DMS 273 (cell line): ENCODE measurements around the gene NUDT2.

ENCODE experiments used
- DNase-seq: peaks from one replicate; lab custom pipeline; 2025; ENCODE audit not compliant: unreplicated experiment; lab: John Stamatoyannopoulos, UW

Gene NUDT2

DNA sequence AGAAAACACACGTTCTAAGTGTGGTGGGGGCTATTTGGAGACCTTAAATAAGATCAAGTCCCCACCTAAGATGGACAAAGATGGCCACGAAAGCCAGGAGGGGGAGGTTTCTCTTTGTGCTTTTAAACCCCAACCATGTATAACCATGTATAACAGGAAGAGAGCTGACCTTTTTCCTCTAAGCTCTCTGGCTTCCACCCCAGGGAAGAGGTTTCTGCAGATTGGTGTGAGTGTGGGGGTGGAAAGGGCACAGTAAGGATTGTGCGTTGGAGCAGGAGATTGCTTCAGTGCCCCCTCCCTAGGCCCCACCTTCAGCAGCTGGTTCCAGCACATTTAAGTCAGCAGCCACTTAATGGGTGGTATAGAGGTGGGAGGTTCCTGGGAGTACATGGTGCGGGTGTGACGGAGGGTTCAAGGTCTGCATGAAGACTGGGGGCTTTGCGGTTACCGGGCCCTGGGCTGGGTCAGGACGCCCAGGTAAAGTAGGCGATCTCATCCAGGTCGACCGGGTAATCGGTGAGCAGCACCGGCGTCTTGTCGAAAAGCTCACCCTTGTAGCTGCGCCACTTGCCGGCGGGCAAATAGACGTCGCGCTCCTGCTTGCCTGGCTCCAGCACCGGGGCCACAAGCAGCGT is 41.1 kb downstream of the NUDT2 start:
- DNase-seq, result no peak

DNA sequence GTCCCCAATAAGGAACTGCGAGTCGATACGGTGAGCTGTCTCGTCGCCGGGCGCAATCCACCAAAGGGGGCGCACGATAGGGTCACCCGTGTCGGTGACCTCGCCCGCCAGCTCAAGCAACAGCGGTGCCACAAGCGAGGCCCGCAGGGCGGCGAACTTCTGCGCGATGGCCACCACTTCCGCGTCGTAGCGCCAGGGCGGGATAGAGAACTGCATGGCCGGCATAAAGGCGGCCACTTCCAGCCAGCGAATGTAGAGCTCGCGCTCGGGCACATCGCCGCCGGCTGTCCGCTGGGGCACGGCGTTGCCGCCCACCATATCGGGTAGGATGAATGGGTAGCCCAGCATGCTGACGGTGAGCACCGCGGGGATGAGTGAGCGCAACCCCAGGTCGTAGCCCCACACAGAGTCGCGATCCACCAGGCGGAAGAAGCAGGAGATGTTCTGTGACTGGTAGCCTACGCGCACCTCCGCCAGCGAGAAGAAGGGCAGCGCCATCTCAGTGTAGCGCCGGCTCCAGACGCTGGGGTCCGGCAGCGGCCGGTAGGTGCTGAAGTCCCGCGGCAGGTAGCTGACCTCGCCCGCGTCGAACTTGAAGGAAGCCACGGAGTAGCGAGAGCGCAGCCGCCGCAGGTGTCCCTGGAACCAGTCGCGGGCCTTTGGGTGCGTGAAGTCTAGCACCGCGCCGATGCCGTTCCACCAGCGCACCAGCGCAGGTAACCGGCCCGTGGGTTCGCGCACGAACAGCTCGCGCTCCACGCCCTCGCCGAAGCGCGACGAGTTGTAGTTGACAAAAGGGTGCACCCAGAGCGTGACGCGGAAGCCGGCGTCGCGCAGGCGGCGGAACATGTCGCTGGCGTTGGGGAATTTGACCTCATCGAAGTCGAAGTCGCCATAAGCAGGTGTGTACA is 41.9 kb downstream of the NUDT2 start:
- no peak for DNase-seq

DNA sequence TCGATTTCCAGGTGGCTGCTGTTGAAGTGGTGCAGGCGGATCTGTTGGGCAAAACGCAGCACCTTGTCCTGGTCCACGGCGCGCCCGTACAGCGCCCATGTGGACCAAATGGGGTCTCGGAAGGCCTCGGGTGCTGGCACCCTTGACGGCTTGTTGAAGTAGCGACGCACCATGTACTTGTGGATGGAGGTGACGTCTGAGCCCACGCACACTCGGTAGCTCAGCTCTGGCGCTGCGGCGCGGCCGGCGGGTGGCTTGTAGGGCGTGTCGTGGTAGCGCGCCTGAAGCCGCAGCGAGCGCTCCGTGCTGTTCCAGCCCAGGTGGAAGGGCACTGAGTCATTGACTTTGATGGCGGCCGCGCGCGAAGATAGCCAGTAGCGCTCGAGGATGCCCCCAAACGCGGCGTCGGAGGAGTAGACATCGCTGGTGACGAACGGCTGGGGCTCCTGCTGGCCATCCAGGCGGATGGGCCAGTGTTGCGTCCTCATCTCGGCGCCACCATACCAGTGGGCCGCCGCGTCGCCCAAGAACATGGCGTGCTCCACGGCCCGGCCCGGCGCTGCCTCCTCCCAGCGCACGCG is 42.6 kb downstream of the NUDT2 start:
- DNase-seq, result no peak

DNA sequence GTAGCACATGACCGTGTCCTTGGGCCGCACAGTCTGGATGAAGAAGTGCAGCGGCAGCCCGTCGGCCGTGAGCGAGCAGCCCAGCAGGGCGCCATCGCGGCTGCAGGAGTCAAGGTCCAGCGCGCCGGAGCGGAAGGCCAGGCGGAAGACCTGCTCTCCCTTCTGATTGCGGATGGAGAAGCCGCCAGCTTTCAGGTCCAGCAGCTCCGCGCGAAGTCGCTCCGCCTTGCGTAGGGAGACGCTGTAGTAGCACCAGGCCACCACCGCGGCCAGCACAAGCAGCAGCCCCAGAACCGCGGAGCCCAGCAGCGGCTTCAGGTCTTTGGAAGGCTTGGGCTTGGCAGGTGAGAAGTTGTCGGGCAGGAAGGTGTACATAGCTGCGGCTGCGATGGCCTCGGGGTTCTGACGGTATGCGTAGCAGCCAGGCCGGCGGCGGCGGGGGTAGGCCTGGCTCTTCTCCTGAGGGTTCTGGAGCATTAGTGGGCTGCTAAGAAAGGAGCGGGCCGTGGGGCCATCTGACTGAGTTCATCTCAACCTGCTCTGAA is 43.2 kb downstream of the NUDT2 start:
- no peak for DNase-seq

DNA sequence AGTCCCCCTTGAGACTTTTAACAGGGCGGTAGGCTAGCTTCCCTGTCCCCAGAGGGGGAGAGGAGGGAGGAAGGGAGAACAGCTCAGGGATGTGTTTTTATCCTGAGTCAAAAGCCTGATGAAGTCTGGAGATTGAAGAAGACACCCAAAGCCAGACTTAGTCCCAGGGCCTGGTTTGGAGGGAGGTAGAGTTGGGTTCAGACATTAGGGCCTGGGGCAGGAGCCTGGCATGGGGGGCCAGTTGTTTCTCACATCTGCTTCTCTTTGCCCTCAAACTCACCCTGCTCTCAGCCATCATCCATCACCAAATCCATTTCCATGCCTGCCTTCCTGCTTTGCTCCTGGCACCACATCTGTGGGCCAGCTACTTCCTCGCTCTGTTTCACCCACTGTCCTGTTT is 44.4 kb downstream of the NUDT2 start:
- DNase-seq, result no peak

DNA sequence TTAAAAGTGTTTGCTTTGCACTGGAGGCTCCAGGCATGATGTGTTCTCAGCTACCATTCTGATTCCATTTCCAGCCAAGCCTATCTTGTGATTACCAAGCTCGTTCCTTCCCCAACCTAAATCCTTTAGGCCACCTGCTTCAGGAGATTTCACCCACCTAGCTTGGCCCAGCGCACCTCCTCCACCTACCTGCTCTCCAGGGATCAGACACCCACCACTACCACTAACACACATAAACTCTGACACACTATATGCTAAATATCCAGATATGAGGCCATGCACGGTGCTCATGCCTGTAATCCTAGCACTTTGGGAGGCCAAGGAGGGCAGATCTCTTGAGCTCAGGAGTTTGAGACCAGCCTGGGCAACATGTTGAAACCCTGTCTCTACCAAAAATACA is 45.0 kb downstream of the NUDT2 start:
- no peak for DNase-seq

DNA sequence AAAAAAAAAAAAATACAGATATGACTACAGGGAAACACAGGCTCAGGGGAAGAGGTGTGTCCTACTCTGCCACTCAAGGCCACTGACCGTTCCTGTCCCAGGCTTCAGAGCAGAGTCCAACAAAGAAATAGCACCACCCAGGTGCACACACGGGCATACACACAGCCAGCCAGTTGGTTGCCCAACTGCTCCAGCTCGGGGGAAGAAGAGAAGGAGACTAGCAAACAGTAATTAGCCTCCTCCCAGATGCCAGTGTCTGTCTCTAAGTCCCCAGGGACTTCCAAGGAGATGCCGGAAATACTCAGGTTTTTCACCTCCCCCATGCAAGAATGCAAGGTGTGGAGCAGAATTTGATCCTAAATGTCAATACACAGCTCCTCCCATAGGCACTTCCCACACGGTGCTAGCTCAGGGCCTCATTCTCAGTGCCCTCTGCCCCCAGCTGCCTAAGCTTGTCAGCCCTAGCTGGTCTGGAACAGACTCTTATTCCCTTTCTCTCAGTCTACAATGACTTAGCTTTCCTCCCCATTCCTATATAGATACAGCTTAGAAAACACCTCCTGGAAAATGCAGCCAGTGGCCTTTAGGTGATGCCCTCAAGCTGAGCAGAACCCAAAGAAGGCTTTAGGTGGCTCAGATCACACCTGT is 45.7 kb downstream of the NUDT2 start:
- peak; percentile 69 for DNase-seq

DNA sequence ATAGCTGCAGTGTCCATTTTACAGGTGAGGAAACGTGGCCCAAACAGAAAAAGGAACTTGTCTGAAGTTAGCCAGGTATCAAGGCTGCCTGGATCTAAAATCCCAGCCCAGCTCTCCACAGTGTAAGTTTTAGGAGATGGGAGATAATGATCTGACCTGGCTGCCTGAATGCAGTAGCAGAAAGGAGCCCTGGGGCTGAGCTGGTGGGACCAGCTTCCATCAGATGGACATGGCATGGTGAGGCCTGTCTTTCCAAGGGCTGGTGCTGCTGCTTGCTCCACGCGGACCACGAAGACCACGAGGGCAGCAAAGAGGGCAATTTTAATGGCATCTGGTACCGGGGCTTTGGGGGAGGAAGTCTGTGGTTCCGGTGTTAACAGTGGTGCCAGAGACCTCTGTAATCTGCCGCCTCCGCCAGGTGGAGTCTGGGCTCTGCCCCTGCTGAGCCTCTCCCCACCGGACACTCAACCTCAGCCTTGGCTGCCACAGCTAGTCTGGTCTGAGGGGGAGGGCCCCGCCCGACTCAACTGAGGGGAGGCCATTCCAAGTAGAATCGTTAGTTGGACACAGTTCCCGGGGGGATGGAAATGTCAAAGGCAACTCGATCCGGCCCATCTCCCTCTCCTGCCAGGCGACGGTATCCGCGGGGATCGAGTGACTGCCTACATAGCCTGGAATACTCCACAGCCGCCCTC is 46.7 kb downstream of the NUDT2 start:
- peak; percentile 62 for DNase-seq

DNA sequence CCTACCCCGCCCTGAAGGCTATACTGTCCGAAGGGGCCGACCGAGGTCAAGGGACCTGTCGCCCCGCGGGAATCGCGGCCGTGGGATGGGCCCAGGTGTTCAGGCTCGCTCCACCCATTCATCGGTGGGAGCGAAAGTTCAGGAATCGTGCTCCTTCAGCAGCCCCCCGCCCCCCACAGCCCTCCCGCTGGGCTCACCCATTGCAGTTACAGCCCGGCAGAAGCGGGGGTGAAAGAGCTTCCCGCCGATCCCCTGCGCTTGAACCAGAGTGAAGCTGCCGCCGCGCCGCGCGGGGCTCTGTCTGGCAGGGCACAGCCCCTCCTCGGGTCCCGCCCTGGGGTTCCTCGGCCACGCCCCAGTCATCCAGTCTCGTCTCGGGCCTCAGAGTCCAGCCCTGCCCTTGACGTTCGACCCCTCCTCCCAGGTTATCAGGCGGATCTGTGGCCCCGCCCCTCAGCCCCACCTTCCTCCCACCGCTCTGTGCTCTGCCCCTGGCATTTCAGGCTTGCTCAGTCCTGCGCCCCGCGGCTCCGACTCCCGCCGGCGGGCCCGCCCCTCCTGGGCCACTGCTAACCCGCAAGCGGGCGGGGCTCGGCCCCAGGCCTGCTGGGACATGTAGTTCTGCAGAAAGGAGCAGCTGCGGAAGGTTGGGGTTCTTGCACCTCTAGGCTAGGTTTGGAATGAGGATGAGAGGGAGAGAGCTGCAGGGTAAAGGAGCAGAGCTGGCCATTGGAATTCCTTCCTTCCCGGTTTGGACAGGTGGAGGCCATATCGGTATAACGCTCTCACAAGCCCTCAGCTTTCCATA is 47.4 kb downstream of the NUDT2 start, which contains the start of gene MYORG:
Gene MYORG, minus strand, starts transcription at position 303 of the 808 bp plus-strand sequence. CDS start 3,955 bp downstream, outside the sequence.
- DNase-seq, result peak; percentile 97

DNA sequence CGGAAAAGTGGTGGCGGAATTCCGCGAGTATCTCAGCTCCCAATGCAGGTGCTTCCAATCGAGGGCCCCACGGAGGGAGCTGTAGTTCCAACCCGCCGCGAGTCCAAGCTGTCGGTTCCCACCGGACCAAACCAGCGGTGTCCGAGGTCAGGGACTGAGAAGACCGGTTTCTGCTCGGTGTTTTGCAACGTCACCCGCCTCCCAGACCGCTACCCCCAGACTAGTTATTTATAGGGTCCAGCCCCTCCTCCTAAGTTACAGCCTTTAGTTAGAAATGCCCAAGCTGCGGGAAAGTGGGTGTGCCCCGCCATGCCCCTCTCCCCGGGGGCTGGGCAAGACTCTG is 48.0 kb downstream of the NUDT2 start:
- DNase-seq, result no peak

DNA sequence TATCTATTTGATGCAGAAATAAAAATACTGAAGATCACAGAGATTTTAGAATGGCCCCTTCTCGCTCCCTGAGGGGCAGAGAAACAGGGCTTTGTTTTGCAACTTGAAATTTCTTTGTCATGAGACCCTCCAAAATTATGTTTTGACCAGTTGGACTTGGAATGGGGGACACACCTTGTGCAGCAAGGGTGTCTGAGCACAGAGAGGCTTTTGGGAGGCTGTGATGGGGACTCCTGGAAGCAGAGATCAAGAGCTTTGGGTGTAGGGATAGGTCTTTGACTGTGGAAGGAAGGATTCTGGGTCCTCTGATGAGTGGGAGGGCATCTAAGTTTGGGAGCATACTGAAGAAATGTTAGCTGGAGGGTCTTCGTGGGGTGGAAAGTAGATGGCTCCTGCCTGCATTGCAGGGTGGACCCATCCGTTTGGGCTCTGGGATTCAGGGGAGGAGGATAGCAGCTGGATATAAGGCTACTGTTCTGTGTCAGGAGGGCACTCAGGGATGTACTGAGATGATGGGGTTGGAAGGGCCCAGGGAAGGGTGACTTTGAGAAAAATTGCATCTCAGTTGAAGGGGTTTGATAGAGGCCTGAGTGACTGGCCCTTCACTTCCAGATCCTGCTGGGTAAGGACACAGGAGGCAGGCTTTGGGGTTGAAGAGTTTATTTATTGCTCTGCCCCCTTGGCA is 49.1 kb downstream of the NUDT2 start:
- DNase-seq, result no peak

DNA sequence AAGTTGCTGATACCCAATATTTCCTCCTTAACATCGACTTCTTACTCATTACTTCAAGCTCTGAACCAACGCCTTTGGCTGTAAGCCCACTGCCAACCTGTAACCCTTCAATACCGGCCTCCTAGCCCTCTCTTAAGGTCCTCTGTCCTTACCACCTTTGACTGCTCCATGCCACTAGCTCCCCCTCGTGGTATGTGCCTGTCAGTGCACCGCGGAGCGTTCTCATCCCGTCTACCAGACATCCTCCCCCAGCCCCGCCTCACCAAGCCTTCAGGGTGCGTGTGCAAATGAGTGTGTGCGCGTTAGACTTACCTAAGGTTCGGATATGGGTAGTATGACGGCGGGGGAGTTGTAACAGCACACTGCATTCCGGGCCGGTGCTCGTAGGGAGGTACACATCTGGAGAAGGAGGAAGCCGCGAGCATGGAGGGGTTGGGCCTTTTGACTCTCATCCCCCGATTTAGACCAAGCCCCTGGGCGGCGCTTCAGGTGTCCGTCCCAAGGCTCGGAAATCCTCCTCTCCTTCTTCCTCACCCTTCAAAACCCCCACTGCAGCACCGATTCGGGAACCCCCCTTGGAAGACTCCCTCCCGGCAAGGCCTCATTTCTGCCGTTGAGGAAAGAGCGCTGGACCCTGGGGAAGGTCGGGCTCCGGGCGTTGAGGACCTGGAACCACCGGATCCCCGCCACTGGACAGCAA is 50.1 kb downstream of the NUDT2 start:
- DNase-seq, result peak; percentile 90

DNA sequence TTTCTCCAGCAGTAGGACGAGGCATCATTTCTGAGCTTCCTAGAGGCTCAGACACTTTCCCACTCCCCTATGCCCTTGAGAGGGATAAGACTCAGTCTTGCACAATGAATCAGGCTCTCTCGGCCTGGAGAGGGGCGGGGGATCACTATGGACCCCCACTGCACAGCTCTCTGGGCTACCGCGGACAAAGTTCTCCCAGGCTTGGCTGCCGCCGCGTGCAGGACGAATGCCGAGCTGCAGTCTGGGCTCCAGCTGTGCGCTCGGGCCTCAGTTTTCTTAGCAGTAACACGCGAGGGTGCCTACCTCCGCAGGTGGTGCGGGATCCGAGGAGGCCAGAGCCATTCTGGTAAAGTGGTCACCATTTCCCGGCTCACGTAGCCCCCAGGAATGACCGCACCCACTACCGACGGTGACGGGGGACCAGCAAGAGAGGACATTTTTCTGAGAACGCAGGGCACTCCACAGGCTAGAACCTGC is 50.7 kb downstream of the NUDT2 start:
- DNase-seq, result no peak

DNA sequence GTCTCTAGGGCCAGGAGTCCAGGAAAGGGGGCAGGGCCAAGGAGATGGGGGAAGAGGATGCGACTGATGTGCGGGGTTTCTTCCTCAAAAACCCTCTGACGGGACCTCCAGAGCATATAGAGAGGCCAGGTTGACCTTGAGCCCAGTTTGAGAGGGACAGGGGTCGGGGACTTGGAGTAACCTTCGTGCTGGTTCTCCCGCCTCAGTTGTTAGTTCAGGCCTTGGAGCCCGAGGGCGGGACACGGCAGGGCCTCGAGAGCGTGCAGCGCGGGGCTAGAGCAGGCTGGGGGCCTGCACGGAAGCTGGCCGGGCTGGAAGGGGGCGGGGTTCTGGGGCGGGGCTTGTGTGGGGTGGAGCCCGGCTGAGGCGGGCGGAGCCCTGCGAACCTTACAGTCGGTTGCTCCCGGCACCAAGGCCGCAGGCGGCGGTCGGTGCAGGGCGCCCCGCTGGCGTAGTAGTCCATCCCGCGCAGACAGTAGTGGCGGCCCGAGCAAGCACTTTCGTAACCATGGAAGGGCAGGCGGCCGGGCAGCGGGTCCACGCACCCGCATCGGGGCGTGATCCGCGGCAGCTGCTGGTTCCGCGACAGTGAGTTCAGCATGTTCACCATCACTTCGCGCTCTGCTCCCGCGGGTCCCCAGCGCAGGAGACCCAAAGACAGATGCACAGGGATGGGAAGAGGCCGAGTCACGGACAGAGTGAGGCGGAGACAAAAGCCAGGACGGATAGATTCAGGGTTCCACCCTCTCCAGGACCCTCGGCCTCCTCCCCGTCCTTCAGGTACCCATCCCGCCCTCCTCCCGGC is 51.3 kb downstream of the NUDT2 start:
- DNase-seq, result peak; percentile 75

DNA sequence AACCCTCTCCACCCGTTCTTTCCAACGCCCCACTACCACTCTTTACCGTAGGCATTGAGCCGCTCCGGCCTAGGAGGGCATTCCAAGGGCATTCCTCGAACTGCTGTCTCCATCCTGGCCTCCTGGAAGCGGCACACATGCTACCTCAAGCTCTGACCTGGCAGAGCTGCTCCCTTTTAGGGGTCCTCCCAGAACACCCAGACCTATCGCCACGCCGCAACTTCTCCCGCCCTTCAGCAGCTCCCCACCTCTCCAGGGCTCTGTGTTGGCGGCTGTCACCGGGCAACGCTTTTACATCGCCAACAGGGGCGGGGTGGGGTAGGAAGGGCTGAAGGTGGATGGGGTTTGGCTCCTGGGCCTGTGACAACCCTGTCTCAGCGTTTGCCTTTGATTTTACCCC is 52.0 kb downstream of the NUDT2 start:
- no peak for DNase-seq

DNA sequence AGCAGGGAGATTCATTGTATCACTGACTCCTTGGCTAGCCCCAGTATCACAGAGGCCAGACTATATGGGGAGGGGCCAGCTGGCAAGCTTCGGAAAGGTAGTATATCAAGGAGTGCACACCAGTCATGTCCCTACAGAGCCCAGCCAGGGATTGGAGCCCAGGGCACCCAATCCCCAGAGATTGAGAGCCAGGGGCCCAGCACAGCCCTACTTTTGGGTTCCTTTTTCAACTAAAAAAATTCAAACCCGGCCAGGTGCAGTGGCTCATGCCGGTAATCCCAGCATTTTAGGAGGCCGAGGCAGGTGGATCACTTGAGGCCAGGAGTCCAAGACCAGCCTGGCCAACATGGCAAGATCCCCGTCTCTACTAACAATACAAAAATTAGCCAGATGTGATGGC is 52.7 kb downstream of the NUDT2 start:
- no peak for DNase-seq

DNA sequence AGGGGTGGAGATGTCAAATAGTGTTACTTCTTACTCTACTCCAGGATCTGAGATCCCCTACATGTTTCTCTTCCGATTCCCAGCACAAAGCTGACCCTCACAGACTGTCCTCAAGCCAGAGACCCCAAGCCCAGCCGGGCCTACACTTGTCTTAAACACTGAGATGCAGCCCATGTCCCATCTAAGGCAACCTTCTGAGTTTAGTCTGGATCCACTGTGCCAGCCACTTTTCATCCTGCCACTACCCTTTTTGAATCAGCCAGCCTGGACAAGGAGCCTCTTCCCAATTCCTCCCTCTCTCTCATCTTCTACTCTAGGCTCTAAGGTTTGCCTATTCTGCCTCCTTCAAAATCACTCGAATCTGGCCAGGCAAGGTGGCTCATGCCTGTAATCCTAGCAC is 53.5 kb downstream of the NUDT2 start:
- DNase-seq, result no peak

DNA sequence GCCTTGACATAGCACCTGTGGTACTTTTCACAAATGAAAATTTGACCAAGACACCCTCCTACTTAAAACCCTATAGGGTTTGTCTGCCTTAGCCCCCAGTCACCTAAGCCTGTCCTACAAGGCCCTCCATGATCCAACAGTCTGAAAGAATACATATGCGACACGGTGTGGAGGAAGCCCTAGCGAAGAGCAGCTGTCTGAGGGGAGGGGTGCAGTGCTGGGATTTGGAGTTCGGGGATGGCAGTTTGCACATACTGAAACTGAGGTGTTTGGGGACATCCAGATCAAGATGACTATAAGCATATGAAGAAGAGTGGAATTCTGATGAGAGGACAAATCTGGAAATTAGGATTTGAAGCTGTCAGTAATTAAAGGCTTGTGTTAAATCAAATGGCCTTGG is 54.5 kb downstream of the NUDT2 start:
- DNase-seq, result no peak
